HG03060 (cell line): ENCODE data around the gene PTPRN2.
"Not testable (repeated sequence)": the region's sequence is repeated elsewhere in the genome, so short reads cannot be mapped to it uniquely, and the experiment has no call there.

Experiments used
- ATAC-seq: cut with Tn5 transposase; IDR thresholded peaks from one replicate; pipeline ENCODE4 v1.9.1; 2021; ENCODE audit warnings: low read depth, moderate number of reproducible peaks; ENCODE audit not compliant: unreplicated experiment

The PTPRN2 gene

DNA sequence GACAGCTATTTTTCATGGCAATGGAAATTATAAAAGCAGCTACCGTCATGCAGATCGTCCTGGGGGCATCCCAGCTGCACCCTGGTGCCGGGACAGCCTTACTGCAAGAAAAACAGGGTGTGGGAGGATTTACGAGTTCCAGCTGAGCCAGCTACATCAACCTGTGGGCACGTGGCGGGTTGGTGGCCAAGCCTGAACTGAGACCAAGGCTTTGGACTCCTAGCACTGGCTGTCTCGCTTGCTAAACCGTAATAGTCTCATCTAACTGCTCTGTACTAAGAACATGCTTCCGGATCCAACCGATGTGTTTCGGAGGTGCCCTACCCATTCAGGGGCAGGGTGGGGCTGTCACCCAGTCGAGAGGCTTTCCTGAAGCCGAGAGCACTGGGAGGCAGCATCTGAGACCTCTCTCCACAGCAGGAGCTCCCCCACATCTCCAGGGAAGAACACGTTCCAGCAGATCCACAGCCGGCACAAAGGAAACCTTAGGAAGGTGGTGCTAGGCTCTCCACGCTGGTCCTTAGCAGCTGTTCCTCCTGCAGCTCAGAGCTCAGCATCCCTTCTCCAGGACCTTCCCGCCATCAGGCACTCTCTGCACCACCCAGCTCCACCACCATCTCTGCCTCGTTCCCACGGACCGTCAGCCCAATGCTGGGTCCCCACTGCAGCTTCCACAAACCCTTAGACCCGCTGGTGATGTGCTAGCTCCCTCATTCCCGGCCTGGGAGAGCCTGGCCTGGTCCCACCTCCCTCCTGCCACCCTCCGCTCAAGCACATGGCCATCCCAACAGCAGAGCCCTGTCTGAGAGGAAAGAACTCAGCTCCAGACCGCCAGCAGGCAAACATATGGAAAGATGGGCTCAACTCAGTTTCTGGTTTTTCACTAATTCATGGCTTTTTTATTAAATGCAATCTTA is 158.5 kb downstream of the PTPRN2 start:
- no peak for ATAC-seq

DNA sequence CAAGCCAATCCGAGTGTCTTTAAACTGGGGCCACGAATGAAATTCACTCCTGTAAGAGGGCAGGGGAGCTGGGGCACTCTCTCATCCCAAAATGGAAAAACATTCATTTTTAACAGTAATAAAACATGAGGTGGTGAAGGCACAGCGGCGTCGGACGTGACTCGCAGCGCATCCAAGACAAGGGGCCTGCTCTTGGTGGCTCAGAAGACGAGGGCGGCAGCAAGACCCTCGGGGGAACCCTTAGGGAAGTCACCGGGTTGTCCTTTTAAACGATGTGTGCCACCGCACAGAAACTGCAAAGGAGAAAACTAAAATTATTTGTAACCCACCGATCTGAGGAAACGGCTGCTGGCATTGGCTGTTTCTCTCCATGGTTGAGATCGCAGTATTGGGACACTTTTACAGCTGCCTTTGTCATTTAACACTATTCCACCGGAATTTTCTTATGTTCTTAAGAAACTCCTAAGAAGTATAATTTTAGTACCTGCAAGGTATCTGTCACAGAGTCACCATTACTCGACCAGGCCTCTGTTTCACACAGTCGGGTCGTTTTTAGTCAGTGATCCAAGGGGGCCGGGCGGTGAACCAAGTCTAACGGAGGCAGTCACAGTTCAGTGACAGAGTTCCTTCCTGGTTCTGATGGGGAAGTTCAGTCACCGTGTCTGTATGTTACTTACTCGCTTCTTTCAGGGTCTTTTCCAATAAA is 159.3 kb downstream of the PTPRN2 start:
- no peak for ATAC-seq

DNA sequence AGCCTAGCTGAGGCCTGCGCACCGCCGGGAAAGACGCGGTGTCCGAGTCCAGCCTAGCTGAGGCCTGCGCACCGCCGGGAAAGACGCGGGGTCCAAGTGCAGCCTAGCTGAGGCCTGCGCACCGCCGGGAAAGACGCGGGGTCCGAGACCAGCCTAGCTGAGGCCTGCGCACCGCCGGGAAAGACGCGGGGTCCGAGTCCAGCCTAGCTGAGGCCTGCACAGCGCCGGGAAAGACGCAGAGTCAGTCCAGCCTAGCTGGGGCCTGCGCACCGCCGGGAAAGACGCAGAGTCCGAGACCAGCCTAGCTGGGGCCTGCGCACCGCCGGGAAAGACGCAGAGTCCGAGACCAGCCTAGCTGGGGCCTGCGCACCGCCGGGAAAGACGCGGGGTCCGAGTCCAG is 161.9 kb downstream of the PTPRN2 start:
- not testable (repeated sequence) for ATAC-seq

DNA sequence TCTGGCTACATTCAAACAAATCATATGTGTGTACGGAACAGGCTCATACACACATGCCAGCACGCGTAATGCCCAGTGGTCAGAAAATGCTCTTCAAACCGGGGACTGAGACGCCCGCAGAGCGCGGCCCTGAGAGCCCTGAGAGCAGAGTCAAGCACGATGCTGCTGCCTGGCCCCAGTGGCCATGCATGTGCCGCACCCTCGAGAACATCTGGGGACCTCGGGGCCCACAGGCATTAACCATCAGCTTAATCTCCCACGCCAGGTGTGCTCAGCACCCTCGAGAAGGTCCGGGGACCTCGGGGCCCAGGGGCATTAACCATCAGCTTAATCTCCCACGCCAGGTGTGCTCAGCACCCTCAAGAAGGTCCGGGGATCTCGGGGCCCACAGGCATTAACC is 163.1 kb downstream of the PTPRN2 start:
- no peak for ATAC-seq

DNA sequence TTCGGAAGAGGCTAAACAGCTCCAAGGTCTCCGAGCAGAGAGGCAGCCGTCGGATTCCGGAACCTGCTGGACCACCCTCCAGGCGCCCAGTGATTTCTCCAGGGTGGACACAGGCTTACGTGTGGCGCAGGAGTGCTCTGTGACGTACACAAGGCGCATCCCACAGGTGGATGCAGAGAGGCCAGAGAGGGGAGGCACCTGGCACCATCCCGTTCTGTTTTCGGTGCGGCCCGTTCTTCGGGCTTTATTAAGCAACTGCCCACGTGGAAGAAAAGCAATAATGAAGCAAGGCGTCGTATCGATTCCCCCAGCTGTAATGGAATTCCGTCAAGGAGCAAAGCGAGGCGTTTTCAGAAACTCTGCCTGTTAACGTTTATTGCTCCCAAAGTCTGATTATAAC is 163.6 kb downstream of the PTPRN2 start:
- no peak for ATAC-seq

DNA sequence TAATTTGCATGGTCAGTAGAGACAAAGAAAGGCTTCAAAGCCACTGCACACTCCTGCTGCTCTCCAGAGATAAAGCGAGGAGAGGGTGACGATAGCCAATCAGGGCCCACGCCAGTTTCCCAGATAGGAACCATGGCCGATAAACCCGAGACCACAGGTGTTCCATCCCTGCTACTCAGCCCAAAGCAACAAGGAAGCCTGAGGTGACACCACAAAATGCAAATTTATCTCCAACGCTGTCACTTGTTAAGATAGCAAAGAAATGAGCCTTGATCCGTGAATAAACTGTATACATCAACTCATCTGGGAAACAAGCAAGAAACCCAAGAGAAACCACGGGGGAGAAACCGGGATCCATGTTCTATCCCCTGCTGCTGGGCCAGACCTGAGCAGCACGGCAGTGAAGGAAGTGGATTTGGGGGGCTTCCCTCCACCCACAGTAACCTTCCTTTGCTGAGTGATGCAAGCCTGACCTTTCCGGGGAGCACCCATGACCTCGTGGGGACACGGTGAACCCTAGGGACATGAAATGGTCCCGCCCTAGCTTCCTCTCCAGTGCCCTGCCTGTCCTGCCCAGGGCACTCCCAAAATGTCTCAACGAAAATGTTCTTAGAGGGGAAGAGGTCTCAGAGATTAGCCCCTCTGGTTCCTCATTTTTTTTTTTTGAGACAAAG is 164.6 kb downstream of the PTPRN2 start:
- ATAC-seq = no peak

DNA sequence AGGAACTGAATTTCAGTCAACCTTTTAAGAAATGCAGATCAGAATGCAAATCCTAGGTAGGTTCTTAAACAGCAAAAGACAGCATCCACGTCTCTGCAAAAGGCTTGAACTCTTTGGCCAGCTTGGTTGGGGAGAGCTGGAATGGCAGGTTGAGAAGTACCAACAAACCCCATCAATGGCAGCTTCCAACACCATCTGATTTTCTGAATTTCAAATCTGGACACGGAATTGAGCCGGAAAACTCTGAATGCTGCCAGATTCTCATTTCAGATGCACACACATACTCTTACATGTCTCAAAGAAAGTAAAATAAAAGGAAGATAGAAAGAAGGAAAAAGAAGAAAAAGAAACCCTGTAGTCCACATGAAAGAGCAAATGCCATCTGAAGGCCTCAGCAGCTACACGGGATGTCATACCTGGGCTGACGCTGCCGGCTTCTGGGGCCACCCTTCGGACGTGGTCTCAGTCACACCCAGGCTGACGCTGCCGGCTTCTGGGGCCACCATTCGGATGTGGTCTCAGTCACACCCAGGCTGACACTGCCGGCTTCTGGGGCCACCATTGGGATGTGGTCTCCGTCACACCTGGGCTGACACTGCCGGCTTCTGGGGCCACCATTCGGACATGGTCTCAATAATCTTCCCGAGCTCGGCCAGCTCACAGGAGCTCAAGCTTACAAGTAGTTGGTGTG is 165.3 kb downstream of the PTPRN2 start:
- ATAC-seq = no peak

DNA sequence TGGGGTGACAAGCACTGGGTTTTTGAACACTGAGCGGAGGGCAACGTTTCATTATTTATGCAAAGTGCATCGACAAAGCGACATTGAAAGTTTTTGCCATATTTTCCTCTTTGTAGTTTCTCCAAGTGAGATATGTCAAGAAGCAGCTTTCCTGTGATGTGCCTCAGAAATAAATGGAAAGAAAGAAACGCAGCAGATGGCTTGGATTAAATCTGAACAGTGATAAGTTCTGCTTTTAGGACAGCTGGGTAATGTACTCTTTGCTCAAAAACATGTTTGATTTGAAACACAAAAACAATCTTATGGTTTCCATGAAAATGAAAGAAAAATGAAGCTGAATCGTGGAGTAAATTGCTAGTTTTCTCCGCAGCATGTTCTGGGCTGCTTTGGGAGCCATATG is 166.3 kb downstream of the PTPRN2 start:
- ATAC-seq = no peak

DNA sequence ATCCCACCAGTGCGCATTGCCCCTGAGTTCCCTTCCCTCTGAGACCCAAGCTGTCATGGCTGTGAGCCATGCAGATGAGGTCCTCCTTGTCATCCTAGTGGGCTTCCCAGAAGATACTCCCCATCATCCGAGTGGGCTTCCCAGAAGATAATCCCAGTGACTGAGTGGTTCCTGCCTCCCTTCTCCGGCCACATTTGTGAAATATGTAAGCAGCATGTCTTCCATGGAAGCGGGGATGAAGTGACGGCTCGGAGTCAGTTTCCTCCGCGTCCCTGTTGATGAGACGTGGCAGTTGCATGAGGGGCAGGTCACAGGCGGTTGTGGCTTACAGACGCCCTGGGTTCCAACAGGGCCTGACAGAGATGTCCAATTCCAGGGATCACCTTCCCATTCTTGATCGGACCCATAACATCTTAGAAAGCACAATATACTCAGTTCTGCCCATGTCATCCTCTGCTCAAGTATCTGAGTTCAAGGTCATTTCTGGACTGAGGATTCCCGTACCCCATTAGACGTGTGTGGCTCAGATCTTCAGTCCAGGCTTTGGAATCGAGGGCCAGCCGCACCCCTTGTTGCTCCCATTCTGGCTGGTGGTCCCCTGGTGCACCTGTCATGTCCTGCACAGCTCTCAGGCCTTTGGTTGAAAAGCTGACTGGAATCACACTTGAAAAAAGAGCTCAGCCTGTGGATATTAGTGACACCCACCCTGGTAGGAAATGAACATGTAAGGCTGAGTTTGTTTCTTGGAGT is 166.9 kb downstream of the PTPRN2 start:
- no peak for ATAC-seq

DNA sequence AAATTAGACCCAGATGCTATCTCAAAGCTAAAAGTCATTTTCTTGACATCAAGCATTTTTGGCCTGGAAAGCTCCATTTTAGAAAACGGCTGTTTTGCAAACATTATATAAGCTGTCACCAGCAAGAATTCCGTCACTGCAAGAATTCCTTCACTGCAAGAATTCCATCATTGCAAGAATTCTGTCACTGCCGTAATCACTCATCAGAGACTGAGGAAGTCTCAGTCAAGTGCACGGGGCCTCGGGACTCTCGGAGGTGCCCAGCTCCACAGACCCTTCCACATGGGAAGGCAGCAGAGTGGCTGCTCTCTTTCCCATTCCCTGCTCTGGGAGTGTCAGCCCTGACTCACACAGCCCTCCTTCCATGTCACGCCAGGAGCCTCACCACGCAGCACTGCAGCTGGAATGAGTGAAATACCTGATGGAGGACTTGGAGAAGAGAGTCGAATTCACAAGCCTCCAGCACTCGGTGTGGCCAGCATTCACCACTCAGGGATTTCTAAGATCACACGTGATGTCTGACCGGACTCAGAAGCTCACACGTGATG is 168.3 kb downstream of the PTPRN2 start:
- ATAC-seq = no peak

DNA sequence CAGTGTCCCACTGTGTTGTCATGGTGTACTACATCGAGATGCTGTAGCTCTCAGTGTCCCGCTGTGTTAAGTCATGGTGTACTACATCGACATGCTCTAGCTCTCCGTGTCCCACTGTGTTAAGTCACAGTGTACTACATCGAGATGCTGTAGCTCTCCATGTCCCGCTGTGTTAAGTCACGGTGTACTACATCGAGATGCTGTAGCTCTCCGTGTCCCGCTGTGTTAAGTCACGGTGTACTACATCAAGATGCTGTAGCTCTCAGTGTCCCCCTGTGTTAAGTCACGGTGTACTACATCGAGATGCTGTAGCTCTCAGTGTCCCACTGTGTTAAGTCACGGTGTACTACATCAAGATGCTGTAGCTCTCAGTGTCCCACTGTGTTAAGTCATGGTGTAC is 169.2 kb downstream of the PTPRN2 start:
- ATAC-seq = not testable (repeated sequence)

DNA sequence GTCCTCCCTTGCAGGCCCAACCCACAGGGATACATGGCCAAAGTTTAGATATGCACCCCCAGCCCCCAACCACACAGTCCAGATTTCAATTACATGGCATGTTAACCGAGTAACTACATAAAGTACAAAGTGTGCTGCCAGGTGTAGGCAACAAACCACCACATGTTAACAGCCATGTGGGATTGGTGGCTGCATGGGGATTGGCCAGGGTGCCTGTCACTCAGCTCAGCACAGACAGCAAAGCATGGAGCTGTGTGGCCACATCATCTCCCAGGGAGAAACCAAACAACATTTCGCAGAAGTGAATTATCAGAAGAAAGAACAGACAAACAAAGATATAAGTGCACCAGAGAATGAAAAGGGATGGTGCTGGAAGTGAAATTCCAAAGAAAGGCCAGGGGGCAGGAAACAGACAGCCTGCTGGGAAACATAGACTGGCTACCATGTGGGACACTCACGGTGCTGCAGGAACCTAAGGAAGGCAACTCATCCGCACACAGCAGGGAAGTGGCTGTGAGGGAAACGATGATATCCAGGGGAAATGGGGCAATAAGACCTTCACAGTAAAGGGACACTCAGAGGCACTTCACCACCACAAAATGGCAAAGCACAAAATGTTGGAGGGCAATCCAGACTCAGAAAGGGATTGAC is 171.2 kb downstream of the PTPRN2 start:
- ATAC-seq = no peak

DNA sequence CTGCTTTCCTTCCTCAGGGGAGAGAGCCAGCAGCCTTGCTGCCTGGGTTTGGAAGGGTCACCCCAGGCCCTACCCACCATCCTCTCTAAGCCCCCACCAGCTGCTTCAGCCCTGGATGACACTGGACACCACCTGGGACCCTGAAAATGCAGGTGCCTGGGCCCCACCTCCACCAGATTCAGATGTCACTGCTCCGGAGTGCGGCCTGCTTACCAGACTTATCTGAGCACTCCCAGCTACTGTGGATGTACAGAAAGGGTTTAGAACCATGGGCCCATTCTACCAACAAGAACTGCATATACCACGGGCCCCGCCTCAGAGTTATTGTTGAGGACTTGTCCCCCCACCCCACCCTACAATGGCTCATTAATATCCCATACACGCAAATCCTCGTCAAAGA is 172.3 kb downstream of the PTPRN2 start:
- ATAC-seq = no peak

DNA sequence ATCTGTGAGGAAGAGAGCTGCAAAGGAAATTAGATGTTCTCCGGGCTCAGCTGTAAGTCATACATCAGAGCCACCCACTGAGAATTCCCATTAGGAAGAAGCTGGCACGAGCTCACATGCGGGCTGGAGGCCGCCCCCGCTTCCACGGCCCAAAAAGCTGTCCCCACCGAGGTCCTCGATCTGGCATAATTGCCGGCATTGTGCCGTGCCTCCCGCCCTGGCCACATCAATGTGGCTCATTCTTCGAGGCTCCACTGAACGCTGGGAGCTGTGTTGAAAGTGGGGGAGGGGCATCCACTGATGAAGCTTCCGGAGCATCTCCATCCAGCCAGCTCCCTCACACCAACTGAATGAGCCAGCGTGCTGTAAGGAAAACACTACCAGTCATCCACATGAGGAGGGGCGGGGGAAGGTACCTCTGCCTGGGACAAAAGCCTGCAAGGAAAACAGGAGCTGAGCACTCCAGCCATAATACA is 173.1 kb downstream of the PTPRN2 start:
- no peak for ATAC-seq

DNA sequence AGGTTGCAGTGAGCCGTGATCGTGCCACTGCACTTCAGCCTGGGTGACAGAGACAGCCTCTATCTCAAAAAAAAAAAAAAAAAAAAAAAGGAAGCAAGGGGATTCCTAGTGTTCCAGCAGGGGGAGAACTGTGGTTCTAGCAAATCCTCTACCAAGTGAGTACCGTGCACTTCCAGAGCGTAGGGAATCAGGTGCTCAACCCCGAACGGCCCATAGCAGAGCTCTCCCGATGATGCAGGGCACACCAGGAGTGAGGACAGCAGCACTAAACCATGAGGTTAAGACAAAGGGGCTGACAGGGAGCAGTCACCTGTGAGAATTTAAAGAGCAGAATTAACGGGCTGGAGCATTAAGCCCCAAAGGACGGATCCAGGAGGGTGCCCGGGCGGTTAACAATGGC is 173.6 kb downstream of the PTPRN2 start:
- ATAC-seq = no peak

DNA sequence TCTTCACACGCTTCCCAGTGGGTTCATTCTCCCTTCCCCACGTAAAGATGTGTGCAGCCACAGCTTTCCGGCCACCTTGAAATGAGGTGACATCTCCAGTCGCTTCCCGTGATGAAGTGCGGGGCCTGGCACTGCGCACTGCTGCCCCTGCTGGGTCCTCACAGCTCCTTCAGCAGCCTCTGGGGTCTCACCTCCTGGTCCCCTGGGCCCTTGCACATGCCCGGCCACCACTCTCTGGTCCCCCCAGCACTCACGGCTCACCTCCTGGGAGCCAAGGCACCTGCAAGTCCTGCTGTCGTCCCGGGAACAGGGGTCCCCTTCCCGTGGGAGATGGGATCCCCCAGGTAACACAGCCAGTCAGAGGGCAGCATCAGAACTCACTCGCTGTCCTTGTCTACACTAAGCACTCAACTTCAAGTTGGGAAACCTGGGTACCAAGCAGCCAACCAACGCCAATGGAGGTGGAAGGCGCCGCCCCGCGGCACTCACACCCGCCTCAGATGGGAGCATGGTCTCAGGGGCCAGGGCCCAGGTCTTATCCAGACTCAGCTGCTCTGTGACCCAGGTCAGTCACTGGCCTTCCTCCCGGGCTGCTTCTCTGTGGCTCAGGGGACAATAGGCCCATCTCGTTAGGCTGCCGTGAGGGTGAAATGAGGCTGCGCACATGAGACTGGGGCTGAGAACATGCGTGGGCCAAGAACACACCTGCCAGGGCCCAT is 176.2 kb downstream of the PTPRN2 start:
- ATAC-seq = no peak

DNA sequence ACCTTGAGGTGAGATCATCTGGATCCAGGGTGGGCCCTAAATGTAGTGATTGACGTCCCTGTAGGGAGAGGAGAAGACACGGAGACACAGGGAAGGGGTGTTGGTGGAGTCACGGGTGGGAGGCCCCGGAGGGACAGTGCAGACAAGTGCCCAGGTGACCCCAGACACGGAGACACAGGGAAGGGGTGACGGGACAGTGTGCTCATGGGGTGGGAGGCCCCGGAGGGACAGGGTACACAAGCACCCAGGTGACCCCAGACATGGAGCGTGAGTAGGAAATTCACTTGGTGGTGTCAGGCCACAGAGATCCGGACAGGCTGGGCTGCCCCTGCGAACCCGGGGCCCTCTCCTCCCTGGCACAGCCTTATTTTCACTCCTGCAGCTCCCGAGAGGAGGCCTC is 176.9 kb downstream of the PTPRN2 start:
- ATAC-seq = no peak

DNA sequence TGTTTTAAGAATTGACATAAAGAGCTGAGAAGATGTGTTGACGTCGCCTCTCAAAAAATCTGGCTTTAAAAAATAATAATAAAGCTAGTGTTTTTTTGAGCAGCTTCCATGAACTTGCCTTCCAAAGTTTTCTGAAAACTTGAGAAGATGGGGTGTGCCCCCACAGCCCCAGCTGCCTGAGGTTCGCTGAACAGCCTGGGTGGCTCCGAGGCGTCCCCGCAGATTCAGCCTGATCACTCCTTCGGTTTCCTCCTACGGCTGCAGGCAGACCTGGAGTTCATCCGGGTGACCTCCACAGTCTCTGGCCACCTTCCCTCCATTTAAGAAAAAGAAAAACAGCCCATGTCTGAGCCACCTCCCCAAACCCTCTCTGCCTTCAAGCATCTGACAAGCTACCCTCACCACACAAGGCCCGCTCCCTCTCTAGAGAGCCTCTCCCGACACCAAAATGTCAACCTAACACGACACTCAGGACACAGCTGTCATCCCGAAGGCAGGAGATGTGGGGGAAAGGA is 177.8 kb downstream of the PTPRN2 start:
- no peak for ATAC-seq
